ENCODE data around the gene CMKLR1. TPM values are rescaled to one million over a fixed set of nuclear protein-coding genes. Genes with fewer than 3 reads are reported as not detected.

Gene CMKLR1
- total RNA-seq, 2 experiments from 2014 or later = not detected

GRCh38 chr12:108316176-108317086 lies 22.7 kb downstream of the CMKLR1 start:
- DNase-seq = no peak
- no peak overlapping the region for H3K27ac Mint-ChIP-seq
- intact Hi-C loops (cut with micrococcal nuclease) = no loop called here
- CTCF ChIA-PET = interaction anchor here (0.7 kb wide), 1 partner anchor 17 kb away, joined by 3 read pairs; no protein-coding TSS in a partner anchor
- peaks cover 3% of the 10 kb centered on the region for H3K27me3 Mint-ChIP-seq (ENCODE audit: low read depth)
- no peak overlapping the region for H3K4me3 Mint-ChIP-seq
- H3K36me3 Mint-ChIP-seq (ENCODE audit: low read depth) = no peaks in the 10 kb centered on the region
- no peaks in the 10 kb centered on the region for H3K9me3 Mint-ChIP-seq
- H3K4me1 Mint-ChIP-seq (ENCODE audit: low read depth) = peaks cover 9% of the 10 kb centered on the region

GRCh38 chr12:108315486-108316105 lies 23.5 kb downstream of the CMKLR1 start:
- CTCF ChIA-PET = interaction anchor here (0.5 to 0.7 kb wide), 2 partner anchors 18 to 284 kb away, joined by 3 read pairs; no protein-coding TSS in a partner anchor
- intact Hi-C loops (cut with micrococcal nuclease) = no loop called here
- Mint-ChIP-seq H3K36me3 (ENCODE audit: low read depth) (no peaks in the 10 kb centered on the region), H3K27ac (no peak overlapping the region), H3K4me3 (no peak overlapping the region), H3K9me3 (no peaks in the 10 kb centered on the region), H3K4me1 (ENCODE audit: low read depth) (peaks cover 9% of the 10 kb centered on the region), H3K27me3 (ENCODE audit: low read depth) (peaks cover 3% of the 10 kb centered on the region)
- no peak for DNase-seq

DNA sequence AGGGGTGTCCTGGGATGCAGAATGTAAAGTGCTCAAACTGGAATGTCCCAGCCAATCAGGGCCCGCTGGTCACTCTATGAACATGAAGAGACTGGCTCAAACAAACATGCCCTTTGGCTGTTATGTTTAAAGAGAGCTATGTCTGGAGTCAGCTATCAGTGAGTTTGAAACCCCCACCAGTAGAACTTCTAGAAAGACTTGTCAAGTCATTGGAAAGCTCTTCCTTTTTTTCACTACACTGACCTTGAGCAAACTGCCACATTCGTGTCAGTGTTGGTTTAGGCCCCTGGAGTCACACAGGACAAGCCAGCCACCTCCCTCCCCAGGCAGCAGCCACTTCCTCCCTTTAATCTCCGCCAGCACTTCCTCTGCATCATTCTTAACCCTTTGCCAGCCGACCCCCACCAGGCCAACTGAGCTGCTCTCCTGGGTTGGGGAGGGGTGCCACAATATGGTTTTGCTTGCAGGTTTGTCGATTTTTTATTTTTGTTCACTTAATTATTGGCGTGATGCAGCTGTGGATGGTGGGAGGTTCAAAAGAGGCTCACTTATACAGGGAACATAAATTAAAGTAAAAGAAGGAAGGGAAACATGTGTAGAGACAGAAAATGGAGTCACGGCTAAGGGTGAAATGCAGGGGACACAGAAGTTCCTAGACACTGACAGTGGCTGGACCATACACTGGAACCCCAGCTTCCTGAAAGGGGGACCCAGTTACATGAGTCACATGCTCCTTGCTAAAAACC lies 25.3 kb downstream of the CMKLR1 start:
- no peaks in the 10 kb centered on the region for H3K27me3 Mint-ChIP-seq (ENCODE audit: low read depth)
- no peaks in the 10 kb centered on the region for H3K9me3 Mint-ChIP-seq
- H3K27ac Mint-ChIP-seq = no peak overlapping the region
- no peaks in the 10 kb centered on the region for H3K36me3 Mint-ChIP-seq (ENCODE audit: low read depth)
- H3K4me3 Mint-ChIP-seq = no peak overlapping the region
- DNase-seq = peak; percentile 16
- intact Hi-C loops (cut with micrococcal nuclease) = no loop called here
- peaks cover 9% of the 10 kb centered on the region for H3K4me1 Mint-ChIP-seq (ENCODE audit: low read depth)
- CTCF ChIA-PET = interaction anchor here (1.5 kb wide), 1 partner anchor 8 kb away, joined by 3 read pairs; no protein-coding TSS in a partner anchor

GRCh38 chr12:108313241-108313605 lies 25.9 kb downstream of the CMKLR1 start:
- H3K36me3 Mint-ChIP-seq (ENCODE audit: low read depth) = no peaks in the 10 kb centered on the region
- no peak overlapping the region for H3K4me3 Mint-ChIP-seq
- intact Hi-C loops (cut with micrococcal nuclease) = no loop called here
- H3K4me1 Mint-ChIP-seq (ENCODE audit: low read depth) = peaks cover 9% of the 10 kb centered on the region
- CTCF ChIA-PET = no interaction called here
- no peaks in the 10 kb centered on the region for H3K27me3 Mint-ChIP-seq (ENCODE audit: low read depth)
- DNase-seq = no peak
- H3K27ac Mint-ChIP-seq = no peak overlapping the region
- H3K9me3 Mint-ChIP-seq = no peaks in the 10 kb centered on the region

- no peaks in the 10 kb centered on the region for H3K9me3 Mint-ChIP-seq
- H3K27me3 Mint-ChIP-seq (ENCODE audit: low read depth) = no peaks in the 10 kb centered on the region
- H3K36me3 Mint-ChIP-seq (ENCODE audit: low read depth) = no peaks in the 10 kb centered on the region
- H3K4me1 Mint-ChIP-seq (ENCODE audit: low read depth) = peaks cover 9% of the 10 kb centered on the region
- CTCF ChIA-PET = no interaction called here
- no peak for DNase-seq
- intact Hi-C loops (cut with micrococcal nuclease) = no loop called here
- H3K27ac Mint-ChIP-seq = no peak overlapping the region
- no peak overlapping the region for H3K4me3 Mint-ChIP-seq
Observed at GRCh38 chr12:108312693-108313189, 26.4 kb downstream of the CMKLR1 start.

- peaks cover 9% of the 10 kb centered on the region for H3K4me1 Mint-ChIP-seq (ENCODE audit: low read depth)
- no peak overlapping the region for H3K4me3 Mint-ChIP-seq
- CTCF ChIA-PET = no interaction called here
- no peaks in the 10 kb centered on the region for H3K9me3 Mint-ChIP-seq
- H3K27ac Mint-ChIP-seq = no peak overlapping the region
- no peaks in the 10 kb centered on the region for H3K27me3 Mint-ChIP-seq (ENCODE audit: low read depth)
- intact Hi-C loops (cut with micrococcal nuclease) = no loop called here
- no peak for DNase-seq
- no peaks in the 10 kb centered on the region for H3K36me3 Mint-ChIP-seq (ENCODE audit: low read depth)
Observed at GRCh38 chr12:108312073-108312659, 26.9 kb downstream of the CMKLR1 start.

DNA sequence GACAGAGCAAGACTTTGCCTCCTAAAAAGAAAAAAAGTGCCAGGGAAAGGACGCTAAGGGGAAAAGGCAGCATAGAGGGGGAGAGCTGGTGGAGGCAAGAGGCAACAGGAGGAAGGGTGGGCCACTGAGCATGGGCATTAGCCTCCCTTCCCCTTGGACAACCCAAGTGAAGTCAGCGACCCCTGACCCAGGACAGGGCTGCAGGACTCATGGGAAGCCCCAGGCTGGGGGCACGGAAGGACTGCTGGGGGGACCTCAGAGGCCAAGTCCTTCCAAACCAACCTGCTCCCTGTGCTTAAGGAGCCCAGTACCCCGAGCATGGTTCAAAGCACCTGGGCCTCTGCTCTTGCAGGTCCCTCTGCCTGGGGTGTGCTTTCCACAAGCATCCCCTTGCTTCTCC lies 27.5 kb downstream of the CMKLR1 start:
- H3K4me1 Mint-ChIP-seq (ENCODE audit: low read depth) = peaks cover 9% of the 10 kb centered on the region
- CTCF ChIA-PET = no interaction called here
- H3K9me3 Mint-ChIP-seq = no peaks in the 10 kb centered on the region
- no peak overlapping the region for H3K4me3 Mint-ChIP-seq
- DNase-seq = no peak
- intact Hi-C loops (cut with micrococcal nuclease) = no loop called here
- no peak overlapping the region for H3K27ac Mint-ChIP-seq
- H3K27me3 Mint-ChIP-seq (ENCODE audit: low read depth) = no peaks in the 10 kb centered on the region
- H3K36me3 Mint-ChIP-seq (ENCODE audit: low read depth) = no peaks in the 10 kb centered on the region

DNA sequence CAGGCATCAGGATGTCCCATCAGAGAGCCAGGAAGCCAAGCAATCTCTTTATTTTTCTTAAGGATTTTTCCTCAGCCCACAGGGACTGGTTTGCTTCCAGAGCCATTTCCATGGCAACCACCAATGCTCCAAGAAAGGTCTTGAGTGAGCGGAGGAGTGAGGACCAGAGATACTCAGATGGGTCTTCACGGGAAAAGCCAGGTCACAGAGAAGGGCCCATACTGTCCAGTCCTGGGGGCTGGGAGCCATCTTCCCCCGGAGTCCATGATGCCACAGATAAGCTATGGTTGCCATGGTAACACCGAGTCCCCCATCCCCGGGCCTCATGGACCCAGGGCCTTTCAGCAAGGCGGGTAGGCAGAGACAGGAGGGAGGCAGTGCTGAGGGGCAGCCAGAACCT lies 28.6 kb downstream of the CMKLR1 start:
- Mint-ChIP-seq H3K9me3 (no peaks in the 10 kb centered on the region), H3K4me3 (no peak overlapping the region), H3K27ac (no peak overlapping the region), H3K27me3 (ENCODE audit: low read depth) (peaks cover 3% of the 10 kb centered on the region), H3K4me1 (ENCODE audit: low read depth) (peaks cover 9% of the 10 kb centered on the region), H3K36me3 (ENCODE audit: low read depth) (no peaks in the 10 kb centered on the region)
- intact Hi-C loops (cut with micrococcal nuclease) = no loop called here
- DNase-seq = no peak
- CTCF ChIA-PET = interaction anchor here (0.6 kb wide), 1 partner anchor 418 kb away, joined by 3 read pairs; no protein-coding TSS in a partner anchor

DNA sequence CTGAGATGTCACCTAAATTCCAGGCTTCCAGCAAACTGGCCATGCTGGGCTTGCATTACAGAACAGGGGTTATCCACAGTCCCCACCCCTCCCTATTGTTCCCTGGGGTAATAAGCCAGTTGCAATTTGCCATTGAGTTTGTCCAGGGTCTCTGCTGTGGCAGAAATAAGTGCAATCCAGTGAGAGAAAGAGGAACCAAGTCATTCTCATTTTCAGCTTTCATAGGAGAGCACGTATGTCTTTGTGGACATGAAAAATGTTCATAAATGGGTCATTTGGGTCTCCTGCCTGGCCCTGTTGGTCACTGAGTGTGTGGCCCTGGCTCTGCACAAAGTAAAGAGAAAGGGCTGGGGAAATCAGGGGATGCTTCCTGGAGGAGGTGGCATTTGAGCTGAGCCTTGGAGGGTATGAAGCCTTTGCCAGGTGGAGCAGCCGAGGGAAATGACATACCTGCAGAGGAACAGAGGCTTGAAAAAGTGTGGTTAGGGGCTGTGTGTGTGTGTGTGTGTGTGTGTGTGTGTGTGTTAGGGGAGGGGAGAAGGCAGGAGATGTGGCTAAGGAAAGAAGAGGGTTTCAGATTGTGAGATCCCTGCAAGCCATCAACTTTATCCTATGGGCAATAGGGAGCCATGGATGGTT lies 29.3 kb downstream of the CMKLR1 start:
- intact Hi-C loops (cut with micrococcal nuclease) = no loop called here
- Mint-ChIP-seq H3K4me1 (ENCODE audit: low read depth) (peaks cover 9% of the 10 kb centered on the region), H3K27ac (no peak overlapping the region), H3K27me3 (ENCODE audit: low read depth) (peaks cover 7% of the 10 kb centered on the region), H3K4me3 (no peak overlapping the region), H3K9me3 (no peaks in the 10 kb centered on the region), H3K36me3 (ENCODE audit: low read depth) (no peaks in the 10 kb centered on the region)
- no peak for DNase-seq
- CTCF ChIA-PET = no interaction called here

DNA sequence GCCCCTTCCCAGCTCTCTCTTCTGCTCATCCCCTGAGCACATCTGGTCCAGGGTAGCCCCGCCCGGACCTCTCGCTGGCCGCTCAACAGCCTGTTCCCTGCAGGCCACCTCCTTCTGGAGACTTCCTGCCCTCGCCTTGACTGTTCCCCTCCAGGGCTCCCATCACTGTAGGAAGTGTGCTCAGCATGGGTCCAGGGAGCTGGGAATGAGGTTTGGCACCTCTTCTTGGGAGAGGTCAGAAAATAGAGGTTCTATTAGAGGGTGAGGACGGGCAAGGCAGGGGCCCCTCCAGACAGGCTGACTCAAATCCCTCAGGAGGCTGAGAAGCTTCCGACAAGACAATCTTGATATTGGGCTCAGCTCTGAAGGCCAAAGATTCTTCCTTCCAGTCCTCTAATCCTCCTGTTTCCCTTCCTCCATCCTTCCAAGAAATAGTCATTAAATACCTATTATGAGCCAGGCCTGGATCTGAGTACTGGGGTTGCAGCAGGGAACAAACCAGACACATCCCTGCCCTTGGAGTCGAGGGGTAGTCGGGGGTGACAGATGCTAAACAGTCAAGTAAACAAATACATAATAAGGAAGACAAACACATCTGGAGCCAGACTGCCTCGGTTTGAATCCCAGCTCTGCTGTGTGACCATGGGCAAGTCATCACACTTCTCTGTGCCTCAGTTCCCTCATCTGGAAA lies 30.6 kb downstream of the CMKLR1 start:
- no peak overlapping the region for H3K4me3 Mint-ChIP-seq
- no peak for DNase-seq
- no peaks in the 10 kb centered on the region for H3K9me3 Mint-ChIP-seq
- no peak overlapping the region for H3K27ac Mint-ChIP-seq
- H3K27me3 Mint-ChIP-seq (ENCODE audit: low read depth) = peaks cover 7% of the 10 kb centered on the region
- CTCF ChIA-PET = interaction anchor here (0.5 to 0.6 kb wide), 2 partner anchors 33 to 179 kb away, joined by 3 read pairs; no protein-coding TSS in a partner anchor
- H3K36me3 Mint-ChIP-seq (ENCODE audit: low read depth) = no peaks in the 10 kb centered on the region
- intact Hi-C loops (cut with micrococcal nuclease) = no loop called here
- peaks cover 2% of the 10 kb centered on the region for H3K4me1 Mint-ChIP-seq (ENCODE audit: low read depth)

- DNase-seq = no peak
- H3K4me1 Mint-ChIP-seq (ENCODE audit: low read depth) = no peaks in the 10 kb centered on the region
- intact Hi-C loops (cut with micrococcal nuclease) = no loop called here
- no peak overlapping the region for H3K4me3 Mint-ChIP-seq
- no peaks in the 10 kb centered on the region for H3K36me3 Mint-ChIP-seq (ENCODE audit: low read depth)
- H3K27me3 Mint-ChIP-seq (ENCODE audit: low read depth) = peaks cover 9% of the 10 kb centered on the region
- H3K27ac Mint-ChIP-seq = no peak overlapping the region
- CTCF ChIA-PET = no interaction called here
- H3K9me3 Mint-ChIP-seq = no peaks in the 10 kb centered on the region
Observed at GRCh38 chr12:108307006-108307405, 32.1 kb downstream of the CMKLR1 start.
